ENCODE measurements around the gene ERFL.

DNA sequence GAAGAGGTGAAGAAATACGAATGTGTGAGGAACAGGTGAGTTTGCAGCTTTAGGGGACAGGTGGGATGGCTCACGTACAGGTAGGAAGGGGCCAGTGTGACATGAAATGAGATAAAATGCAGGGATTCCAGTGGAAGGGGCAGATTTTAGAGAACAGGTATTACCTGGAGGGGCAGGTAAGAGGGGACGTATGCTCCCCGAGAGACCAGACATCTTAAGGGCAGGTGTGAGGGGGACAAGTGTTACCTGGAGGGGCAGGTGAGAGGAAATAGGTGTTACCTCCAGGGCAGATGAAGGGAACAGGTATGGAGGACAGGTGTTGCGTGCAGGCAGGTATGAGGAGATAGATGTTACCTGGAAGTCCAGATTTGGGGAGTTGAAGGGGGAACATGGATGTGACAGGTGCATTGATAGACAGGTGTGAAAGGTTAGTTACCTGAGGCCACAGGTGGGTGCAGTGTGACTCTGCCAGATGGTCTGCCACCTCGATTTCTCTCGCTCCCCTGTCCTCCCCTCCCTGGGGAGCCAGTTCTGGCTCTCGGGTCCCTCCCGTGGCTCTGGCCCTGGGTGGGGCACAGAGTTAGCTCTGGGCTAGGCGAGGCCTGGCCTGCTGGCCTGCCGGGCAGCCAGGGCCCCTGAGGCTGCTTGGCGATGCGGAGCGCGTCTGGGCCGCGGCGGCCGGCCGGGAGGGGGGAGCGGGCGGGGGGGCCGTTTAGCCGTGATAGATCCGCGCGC, 2.1 kb downstream of the ERFL start:
- TF ChIP-seq, protein P1, sequence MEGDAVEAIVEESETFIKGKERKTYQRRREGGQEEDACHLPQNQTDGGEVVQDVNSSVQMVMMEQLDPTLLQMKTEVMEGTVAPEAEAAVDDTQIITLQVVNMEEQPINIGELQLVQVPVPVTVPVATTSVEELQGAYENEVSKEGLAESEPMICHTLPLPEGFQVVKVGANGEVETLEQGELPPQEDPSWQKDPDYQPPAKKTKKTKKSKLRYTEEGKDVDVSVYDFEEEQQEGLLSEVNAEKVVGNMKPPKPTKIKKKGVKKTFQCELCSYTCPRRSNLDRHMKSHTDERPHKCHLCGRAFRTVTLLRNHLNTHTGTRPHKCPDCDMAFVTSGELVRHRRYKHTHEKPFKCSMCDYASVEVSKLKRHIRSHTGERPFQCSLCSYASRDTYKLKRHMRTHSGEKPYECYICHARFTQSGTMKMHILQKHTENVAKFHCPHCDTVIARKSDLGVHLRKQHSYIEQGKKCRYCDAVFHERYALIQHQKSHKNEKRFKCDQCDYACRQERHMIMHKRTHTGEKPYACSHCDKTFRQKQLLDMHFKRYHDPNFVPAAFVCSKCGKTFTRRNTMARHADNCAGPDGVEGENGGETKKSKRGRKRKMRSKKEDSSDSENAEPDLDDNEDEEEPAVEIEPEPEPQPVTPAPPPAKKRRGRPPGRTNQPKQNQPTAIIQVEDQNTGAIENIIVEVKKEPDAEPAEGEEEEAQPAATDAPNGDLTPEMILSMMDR (IDR thresholded peaks at IDR 0.05; ENCODE audit: insufficient read depth, low read length), result no peak
- no peak for TF ChIP-seq POLR2AphosphoS5 (IDR thresholded peaks at IDR 0.05; ENCODE audit: low read depth)
